ENCODE measurements around the gene FGF7.
"Not testable (repeated sequence)": the region's sequence is repeated elsewhere in the genome, so short reads cannot be mapped to it uniquely, and the experiment has no call there.

- not testable (repeated sequence) for TF ChIP-seq POLR2A (IDR thresholded peaks at IDR 0.05; ENCODE audit: low read depth); POLR2AphosphoS5 (IDR thresholded peaks at IDR 0.05)
- TF ChIP-seq, protein P1, sequence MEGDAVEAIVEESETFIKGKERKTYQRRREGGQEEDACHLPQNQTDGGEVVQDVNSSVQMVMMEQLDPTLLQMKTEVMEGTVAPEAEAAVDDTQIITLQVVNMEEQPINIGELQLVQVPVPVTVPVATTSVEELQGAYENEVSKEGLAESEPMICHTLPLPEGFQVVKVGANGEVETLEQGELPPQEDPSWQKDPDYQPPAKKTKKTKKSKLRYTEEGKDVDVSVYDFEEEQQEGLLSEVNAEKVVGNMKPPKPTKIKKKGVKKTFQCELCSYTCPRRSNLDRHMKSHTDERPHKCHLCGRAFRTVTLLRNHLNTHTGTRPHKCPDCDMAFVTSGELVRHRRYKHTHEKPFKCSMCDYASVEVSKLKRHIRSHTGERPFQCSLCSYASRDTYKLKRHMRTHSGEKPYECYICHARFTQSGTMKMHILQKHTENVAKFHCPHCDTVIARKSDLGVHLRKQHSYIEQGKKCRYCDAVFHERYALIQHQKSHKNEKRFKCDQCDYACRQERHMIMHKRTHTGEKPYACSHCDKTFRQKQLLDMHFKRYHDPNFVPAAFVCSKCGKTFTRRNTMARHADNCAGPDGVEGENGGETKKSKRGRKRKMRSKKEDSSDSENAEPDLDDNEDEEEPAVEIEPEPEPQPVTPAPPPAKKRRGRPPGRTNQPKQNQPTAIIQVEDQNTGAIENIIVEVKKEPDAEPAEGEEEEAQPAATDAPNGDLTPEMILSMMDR (IDR thresholded peaks at IDR 0.05): not testable (repeated sequence)
Measured at GRCh38 chr15:49402515-49403296, 20.3 kb upstream of the FGF7 start.
